MM.1S (cell line): Measurements from ENCODE around the gene TP53AIP1.

Experiments used
- DNase-seq: peaks from one replicate; pipeline ENCODE4 v3.0.0-alpha.2; 2015
- H2AFZ ChIP-seq: fragments of 300-600 bp; sonication (generic); 2 replicates; pipeline ENCODE4 v1.6.0; 2016; ENCODE audit warnings: antibody characterized with exemption, low read length
- H3F3A ChIP-seq: fragments of 300-600 bp; sonication (generic); 2 replicates; pipeline ENCODE4 v1.6.1; 2016; ENCODE audit warnings: mild to moderate bottlenecking, antibody characterized with exemption, low read length, moderate library complexity, mixed read lengths; ENCODE audit not compliant: insufficient read depth
- H3K27ac ChIP-seq: fragments of 300-600 bp; sonication (generic); 2 replicates; pipeline ENCODE4 v1.5.1; 2016; ENCODE audit warnings: mild to moderate bottlenecking, low read length
- H3K27me3 ChIP-seq: fragments of 300-600 bp; sonication (generic); replicated peaks from 2 replicates; pipeline ENCODE4 v1.6.0; 2016; ENCODE audit warnings: low read length; ENCODE audit not compliant: insufficient read depth
- H3K36me3 ChIP-seq: fragments of 300-600 bp; sonication (generic); replicated peaks from 2 replicates; pipeline ENCODE4 v1.6.1; 2016; ENCODE audit warnings: mild to moderate bottlenecking, low read length, mixed read lengths; ENCODE audit not compliant: insufficient read depth
- H3K4me1 ChIP-seq: fragments of 300-600 bp; sonication (generic); 2 replicates; pipeline ENCODE4 v1.6.1; 2016; ENCODE audit warnings: low read length, mixed read lengths
- H3K4me2 ChIP-seq: fragments of 300-600 bp; sonication (generic); 2 replicates; pipeline ENCODE4 v1.6.0; 2016; ENCODE audit warnings: low read depth, low read length
- H3K4me3 ChIP-seq: fragments of 300-600 bp; sonication (generic); 2 replicates; pipeline ENCODE4 v1.5.1; 2016; ENCODE audit warnings: low read length, mixed read lengths
- H3K79me2 ChIP-seq: fragments of 300-600 bp; sonication (generic); 2 replicates; pipeline ENCODE4 v1.6.1; 2016; ENCODE audit warnings: mixed run types, low read length, mixed read lengths
- H3K9ac ChIP-seq: fragments of 300-600 bp; sonication (generic); 2 replicates; pipeline ENCODE4 v1.6.1; 2016; ENCODE audit warnings: low read length, mixed read lengths
- H3K9me2 ChIP-seq: fragments of 300-600 bp; sonication (generic); replicated peaks from 2 replicates; pipeline ENCODE4 v1.6.1; 2016; ENCODE audit warnings: mild to moderate bottlenecking, low read length, mixed read lengths; ENCODE audit not compliant: insufficient read depth
- H3K9me3 ChIP-seq: fragments of 300-600 bp; sonication (generic); replicated peaks from 2 replicates; pipeline ENCODE4 v1.6.1; 2016; ENCODE audit warnings: mild to moderate bottlenecking, low read length, mixed read lengths; ENCODE audit not compliant: insufficient read depth
- H4K20me1 ChIP-seq: fragments of 300-600 bp; sonication (generic); 2 replicates; pipeline ENCODE4 v1.6.1; 2016; ENCODE audit warnings: mild to moderate bottlenecking, low read length, moderate library complexity, mixed read lengths; ENCODE audit not compliant: insufficient read depth
- EZH2 ChIP-seq: fragments of 300-600 bp; sonication (generic); optimal IDR thresholded peaks from 2 replicates; pipeline ENCODE3; 2017; ENCODE audit warnings: low read depth, mild to moderate bottlenecking, antibody characterized with exemption, low read length, mixed read lengths
- EZH2phosphoT487 ChIP-seq: fragments of 300-600 bp; sonication (generic); IDR thresholded peaks from 2 replicates; pipeline ENCODE4 v1.6.1; 2018; ENCODE audit warnings: antibody characterized with exemption, low read length
- TF ChIP-seq, protein P1 (sequence below): fragments of 300-600 bp; sonication (generic); IDR thresholded peaks from 2 replicates; pipeline ENCODE4 v1.5.1; 2016; ENCODE audit warnings: antibody characterized with exemption, low read length, mixed read lengths

Gene TP53AIP1

DNA sequence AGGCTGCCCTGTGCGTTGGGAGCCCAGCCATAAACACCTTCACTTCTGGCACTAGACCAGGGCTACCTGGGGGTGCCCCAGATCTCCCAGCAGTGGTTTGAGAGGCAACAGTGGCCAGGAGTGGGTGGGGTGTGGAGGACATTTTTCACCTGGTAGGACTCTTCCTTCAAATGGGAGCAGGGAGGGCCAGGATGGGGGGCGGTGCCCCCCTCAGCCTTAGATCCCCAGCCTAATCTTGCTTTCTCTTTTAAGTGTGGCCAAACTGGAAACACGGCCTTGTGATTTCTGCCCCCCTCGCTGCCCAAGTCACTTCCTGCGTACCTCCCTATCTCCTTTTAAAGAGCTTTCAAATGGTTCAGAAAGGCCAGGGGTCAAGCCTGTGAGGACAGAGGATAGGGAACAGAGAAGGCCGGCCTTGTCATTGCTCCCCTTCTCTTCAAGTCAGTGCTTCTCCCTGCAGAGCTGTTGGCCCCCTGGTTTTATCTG is 50.7 kb downstream of the TP53AIP1 start:
- peaks cover 8% of the 10 kb centered on the region; the same call in 1 of the 2 replicates for H3F3A ChIP-seq
- no peaks in the 10 kb centered on the region for H3K79me2 ChIP-seq
- no peaks in the 10 kb centered on the region for H4K20me1 ChIP-seq
- H3K36me3 ChIP-seq, result no peaks in the 10 kb centered on the region
- H2AFZ ChIP-seq, result no peak overlapping the region
- no peaks in the 10 kb centered on the region for H3K9me3 ChIP-seq
- no peak for DNase-seq
- H3K9me2 ChIP-seq, result no peaks in the 10 kb centered on the region
- TF ChIP-seq, protein P1, sequence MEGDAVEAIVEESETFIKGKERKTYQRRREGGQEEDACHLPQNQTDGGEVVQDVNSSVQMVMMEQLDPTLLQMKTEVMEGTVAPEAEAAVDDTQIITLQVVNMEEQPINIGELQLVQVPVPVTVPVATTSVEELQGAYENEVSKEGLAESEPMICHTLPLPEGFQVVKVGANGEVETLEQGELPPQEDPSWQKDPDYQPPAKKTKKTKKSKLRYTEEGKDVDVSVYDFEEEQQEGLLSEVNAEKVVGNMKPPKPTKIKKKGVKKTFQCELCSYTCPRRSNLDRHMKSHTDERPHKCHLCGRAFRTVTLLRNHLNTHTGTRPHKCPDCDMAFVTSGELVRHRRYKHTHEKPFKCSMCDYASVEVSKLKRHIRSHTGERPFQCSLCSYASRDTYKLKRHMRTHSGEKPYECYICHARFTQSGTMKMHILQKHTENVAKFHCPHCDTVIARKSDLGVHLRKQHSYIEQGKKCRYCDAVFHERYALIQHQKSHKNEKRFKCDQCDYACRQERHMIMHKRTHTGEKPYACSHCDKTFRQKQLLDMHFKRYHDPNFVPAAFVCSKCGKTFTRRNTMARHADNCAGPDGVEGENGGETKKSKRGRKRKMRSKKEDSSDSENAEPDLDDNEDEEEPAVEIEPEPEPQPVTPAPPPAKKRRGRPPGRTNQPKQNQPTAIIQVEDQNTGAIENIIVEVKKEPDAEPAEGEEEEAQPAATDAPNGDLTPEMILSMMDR, result no peak
- TF ChIP-seq EZH2 (no peak), EZH2phosphoT487 (no peak)
- no peak overlapping the region for H3K27ac ChIP-seq
- H3K9ac ChIP-seq, result no peak overlapping the region
- H3K4me3 ChIP-seq, result no peak overlapping the region
- H3K27me3 ChIP-seq, result no peaks in the 10 kb centered on the region
- H3K4me2 ChIP-seq, result no peak overlapping the region
- H3K4me1 ChIP-seq, result peaks cover 23% of the 10 kb centered on the region

DNA sequence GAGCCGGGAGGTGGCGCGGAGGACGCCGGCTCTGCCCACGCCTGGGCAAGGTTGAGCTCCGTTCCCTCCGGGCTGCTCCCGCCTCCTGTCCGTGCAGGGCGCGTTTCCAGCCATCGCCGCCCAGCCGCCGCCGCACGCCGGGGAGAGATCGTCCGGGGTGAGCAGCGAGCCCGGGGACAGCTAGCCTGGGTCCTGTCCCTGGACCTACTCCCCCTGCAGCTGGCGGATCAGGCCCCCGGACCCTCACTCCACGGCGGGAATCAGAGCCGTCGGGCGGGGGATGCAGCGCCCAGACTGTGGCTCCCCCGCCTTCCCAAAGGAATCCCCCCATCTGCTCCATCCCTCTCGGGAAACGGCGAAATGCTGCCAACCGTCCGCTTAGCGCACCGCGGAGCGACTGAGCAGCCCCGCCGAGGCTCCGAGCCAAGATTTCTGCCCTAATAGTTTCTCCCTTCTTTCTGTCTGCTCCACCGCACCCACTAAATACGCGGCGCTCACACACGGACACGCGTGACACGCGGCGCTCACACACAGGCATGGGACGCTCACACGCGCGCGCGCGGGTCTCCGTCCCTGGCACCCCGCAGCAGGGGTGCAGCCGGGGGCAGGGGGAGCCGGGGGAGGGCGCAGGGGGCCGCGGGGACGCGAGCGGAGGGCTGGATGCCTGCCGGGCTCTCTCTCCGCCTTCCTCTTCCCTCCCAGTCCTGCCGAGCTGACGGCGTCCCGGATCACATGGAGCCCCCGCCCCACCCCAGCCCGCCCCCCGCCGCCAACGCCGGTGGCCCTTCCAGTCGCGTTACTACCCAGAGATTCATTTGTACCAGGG is 51.9 kb downstream of the TP53AIP1 start, which contains the start of gene KCNJ5:
KCNJ5 (plus strand) TSS at position 814 of the 826 bp plus-strand sequence. CDS start 19,918 bp downstream, outside the sequence.
- peaks cover 30% of the 10 kb centered on the region for H3K4me1 ChIP-seq
- no peaks in the 10 kb centered on the region for H3K27me3 ChIP-seq
- no peak within 1 kb of the TSS for H2AFZ ChIP-seq
- no peak within 1 kb of the TSS for H3K27ac ChIP-seq
- H3K4me2 ChIP-seq, result no peak within 1 kb of the TSS
- no peaks in the 10 kb centered on the region for H3K9me3 ChIP-seq
- H3K4me3 ChIP-seq, result no peak within 1 kb of the TSS
- no peak for DNase-seq
- H3K79me2 ChIP-seq, result no peaks in the 10 kb centered on the region
- no peak for TF ChIP-seq EZH2
- TF ChIP-seq, protein P1, result no peak
- no peak for TF ChIP-seq EZH2phosphoT487
- no peaks in the 10 kb centered on the region for H3K36me3 ChIP-seq
- H3K9ac ChIP-seq, result no peak within 1 kb of the TSS
- peaks cover 8% of the 10 kb centered on the region; the same call in 1 of the 2 replicates for H3F3A ChIP-seq
- H3K9me2 ChIP-seq, result no peaks in the 10 kb centered on the region
- H4K20me1 ChIP-seq, result no peaks in the 10 kb centered on the region

DNA sequence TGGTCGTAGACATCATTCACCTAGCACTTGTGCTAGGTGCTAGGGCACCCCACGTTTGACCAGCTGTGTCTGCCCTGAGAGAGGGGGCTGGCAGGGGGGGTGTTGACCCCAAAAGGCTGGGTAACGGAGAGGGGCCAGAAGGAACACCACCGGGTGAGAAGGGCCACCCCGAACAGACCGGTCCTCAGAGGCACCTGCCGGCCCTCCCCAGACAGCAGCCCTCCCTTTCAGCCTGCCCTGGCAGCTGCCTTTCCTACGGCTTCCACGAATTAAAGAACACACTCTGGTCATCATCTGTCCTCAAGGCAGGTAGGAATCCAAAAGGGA is 52.5 kb downstream of the TP53AIP1 start:
- H3K27me3 ChIP-seq, result no peaks in the 10 kb centered on the region
- no peaks in the 10 kb centered on the region for H3K36me3 ChIP-seq
- H2AFZ ChIP-seq, result no peak overlapping the region
- no peak overlapping the region for H3K4me2 ChIP-seq
- H3F3A ChIP-seq, result peaks cover 8% of the 10 kb centered on the region; the same call in 1 of the 2 replicates
- TF ChIP-seq, protein P1, result no peak
- TF ChIP-seq EZH2 (no peak), EZH2phosphoT487 (no peak)
- H3K27ac ChIP-seq, result no peak overlapping the region
- no peaks in the 10 kb centered on the region for H3K9me3 ChIP-seq
- H3K4me3 ChIP-seq, result no peak overlapping the region
- H3K4me1 ChIP-seq, result peaks cover 30% of the 10 kb centered on the region
- no peaks in the 10 kb centered on the region for H3K9me2 ChIP-seq
- H4K20me1 ChIP-seq, result no peaks in the 10 kb centered on the region
- no peak overlapping the region for H3K9ac ChIP-seq
- no peaks in the 10 kb centered on the region for H3K79me2 ChIP-seq
- DNase-seq, result no peak
